ENCODE results near the gene TRPV5.
A peak's percentile ranks its signal among the peaks of the same experiment; 100 is the strongest.

The TRPV5 gene

DNA sequence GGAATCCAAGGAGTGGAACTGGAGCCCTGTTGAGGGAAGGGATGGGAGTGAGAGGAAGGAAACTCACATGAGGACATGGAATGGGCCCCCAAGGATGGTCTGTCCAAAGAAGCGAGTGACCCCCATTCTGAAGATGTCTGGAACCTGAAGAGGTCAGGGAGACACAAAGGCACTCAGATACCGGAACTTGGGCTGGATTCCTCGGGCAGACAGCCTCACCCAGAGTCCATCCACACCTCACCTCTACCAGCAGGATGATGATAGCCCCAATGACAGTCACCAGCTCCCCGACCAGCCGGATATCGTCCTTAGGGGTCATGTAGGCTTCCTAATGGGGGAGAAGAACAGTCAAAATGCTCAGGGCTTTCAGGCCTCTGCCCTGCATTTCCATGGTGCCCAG lies 58.7 kb downstream of the TRPV5 start:
- TF ChIP-seq, protein P1, sequence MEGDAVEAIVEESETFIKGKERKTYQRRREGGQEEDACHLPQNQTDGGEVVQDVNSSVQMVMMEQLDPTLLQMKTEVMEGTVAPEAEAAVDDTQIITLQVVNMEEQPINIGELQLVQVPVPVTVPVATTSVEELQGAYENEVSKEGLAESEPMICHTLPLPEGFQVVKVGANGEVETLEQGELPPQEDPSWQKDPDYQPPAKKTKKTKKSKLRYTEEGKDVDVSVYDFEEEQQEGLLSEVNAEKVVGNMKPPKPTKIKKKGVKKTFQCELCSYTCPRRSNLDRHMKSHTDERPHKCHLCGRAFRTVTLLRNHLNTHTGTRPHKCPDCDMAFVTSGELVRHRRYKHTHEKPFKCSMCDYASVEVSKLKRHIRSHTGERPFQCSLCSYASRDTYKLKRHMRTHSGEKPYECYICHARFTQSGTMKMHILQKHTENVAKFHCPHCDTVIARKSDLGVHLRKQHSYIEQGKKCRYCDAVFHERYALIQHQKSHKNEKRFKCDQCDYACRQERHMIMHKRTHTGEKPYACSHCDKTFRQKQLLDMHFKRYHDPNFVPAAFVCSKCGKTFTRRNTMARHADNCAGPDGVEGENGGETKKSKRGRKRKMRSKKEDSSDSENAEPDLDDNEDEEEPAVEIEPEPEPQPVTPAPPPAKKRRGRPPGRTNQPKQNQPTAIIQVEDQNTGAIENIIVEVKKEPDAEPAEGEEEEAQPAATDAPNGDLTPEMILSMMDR (conservative IDR thresholded peaks at IDR 0.05; ENCODE audit: control insufficient read depth, insufficient read depth, low read depth, low read length), result no peak
- no peak for DNase-seq (ENCODE audit: low read depth)
- H3K4me3 ChIP-seq (ENCODE audit: control insufficient read depth, low read depth, low read length), result no peak overlapping the region

DNA sequence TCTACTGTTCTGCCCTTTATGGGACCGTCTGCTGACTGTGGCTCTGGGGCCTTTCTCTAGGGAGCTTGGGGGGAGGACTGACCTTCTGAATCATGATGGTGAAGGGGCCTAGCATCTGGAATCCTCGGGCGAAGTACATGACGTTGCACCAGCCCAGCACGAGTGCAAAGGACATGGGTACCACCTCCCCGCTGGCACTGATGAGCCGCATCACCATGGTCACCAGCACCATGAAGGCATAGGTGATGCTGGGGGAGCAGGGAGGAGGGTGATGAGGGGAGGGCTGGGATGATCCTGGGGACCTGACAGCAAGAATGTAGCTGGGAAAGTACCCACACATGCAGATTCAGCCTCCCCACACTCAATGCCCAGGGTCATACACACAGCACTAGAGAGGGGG lies 59.1 kb downstream of the TRPV5 start:
- TF ChIP-seq, protein P1 (conservative IDR thresholded peaks at IDR 0.05; ENCODE audit: control insufficient read depth, insufficient read depth, low read depth, low read length), result no peak
- no peak overlapping the region for H3K4me3 ChIP-seq (ENCODE audit: control insufficient read depth, low read depth, low read length)
- no peak for DNase-seq (ENCODE audit: low read depth)

DNA sequence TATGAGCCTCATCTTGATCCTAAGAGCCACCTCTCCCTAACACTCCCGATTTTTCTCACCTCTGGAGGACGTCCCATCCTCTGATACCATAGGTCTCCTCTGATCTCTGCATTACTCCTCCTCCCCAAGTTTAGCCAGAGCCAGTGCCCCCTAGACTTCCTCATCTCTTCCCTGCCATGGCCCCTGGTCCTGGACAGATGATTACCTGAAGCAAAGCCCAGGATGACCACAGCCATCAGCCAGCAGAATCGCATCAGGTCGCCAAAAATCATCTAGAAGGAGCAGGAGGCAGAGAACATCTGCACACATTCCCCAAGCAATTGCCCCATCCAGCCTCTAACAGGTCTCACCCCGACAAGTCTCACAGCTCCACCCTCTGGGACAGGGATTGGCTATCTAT lies 59.7 kb downstream of the TRPV5 start:
- DNase-seq (ENCODE audit: low read depth), result no peak
- H3K4me3 ChIP-seq (ENCODE audit: control insufficient read depth, low read depth, low read length), result no peak overlapping the region
- TF ChIP-seq, protein P1 (conservative IDR thresholded peaks at IDR 0.05; ENCODE audit: control insufficient read depth, insufficient read depth, low read depth, low read length), result no peak

DNA sequence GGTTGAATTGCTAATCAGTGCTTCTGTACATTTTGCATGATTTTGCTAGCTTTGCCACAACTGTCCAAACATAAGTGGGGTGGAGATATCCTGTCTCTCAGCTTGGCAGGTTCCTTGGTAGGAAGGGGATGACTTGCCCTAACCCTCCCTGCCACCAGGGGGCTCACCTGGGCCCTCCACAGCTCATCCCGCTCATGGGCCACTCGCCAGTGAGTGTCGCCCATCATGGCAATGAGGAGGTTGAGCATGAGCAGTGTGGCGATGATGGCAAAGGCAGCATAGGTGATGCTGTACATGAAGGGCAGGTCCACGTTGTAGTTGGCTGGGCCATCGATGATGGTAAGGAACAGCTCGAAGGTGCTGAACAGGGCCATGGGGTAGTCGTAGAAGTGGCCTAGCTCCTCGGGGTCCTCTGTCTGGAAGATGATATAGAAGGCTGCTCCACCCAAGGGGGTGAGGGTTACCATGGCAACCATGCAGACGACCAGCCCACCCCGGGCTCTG lies 60.2 kb downstream of the TRPV5 start:
- TF ChIP-seq, protein P1 (conservative IDR thresholded peaks at IDR 0.05; ENCODE audit: control insufficient read depth, insufficient read depth, low read depth, low read length), result peak; percentile 54
- DNase-seq (ENCODE audit: low read depth), result peak; percentile 11

DNA sequence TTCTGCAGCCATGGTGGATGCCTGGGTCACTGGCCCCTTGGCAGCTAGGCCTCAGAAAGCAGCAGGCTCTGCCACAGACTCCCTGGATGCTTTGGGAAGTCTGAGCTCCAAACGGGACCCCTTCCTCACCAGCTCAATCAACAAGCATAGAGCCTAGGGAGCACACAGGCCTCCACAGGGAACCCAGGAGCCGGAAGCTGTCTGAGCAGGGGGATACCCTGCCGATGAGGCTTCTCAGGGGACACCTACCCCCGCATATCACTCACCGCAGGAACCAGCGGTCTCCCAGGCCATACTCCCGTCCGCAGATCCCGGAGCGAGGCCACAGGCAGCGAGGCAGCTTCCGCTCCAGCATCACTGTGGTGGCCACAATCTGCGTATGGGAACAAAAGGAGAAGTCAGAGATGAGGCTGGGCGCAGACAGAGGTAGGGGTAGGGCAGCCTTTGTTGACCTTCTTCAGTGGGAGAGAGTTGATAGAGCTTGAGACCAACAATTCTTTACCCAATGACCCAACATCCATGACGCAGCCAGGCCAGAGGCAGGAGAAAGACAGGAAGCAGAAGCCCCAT lies 61.4 kb downstream of the TRPV5 start:
- TF ChIP-seq, protein P1 (conservative IDR thresholded peaks at IDR 0.05; ENCODE audit: control insufficient read depth, insufficient read depth, low read depth, low read length), result no peak
- no peak overlapping the region for H3K4me3 ChIP-seq (ENCODE audit: control insufficient read depth, low read depth, low read length)
- no peak for DNase-seq (ENCODE audit: low read depth)

More for the DNA sequence above, 60.2 kb downstream of the TRPV5 start:
- no peak overlapping the region for H3K4me3 ChIP-seq (ENCODE audit: control insufficient read depth, low read depth, low read length)

DNA sequence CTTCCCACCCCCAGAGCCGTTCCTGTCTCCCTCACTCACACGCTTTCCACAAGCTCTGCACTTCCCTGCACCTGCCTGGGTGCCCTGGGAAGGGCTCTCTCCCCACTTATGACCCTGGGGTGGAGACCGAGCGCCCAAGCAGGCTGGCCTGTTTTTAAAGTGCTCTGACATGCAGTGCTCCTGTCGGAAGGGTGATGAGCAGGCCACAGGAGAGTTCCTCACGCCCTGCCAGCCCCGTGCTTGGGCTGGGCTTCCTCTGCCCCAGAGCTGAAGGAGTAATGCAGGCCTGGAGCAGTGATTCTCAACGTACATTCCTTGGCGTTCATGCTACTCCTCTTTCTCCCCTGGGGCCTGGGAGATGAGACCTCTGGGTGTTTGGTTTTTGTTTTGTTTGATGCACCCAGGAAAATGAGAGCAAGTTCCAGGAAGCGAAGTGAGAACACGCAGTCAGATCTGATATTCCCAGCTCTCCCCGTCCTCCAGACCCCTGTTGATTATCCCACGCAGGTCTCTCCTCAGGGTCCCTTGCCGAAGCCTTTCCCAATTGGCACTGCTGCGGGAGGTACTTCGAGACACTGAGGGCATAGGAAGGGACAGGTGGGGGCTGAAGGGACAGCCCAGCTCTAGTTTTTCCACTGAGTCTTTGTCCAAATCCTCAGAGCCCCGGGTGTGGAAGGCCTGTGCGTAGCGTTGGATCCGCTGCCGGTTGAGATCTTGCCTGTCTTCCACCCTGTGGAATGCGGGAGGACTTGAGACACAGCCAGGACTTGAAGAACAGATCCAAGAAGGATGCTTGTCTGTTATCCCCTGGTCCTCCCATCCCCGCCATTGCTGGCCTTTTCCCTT lies 62.1 kb downstream of the TRPV5 start:
- TF ChIP-seq, protein P1 (conservative IDR thresholded peaks at IDR 0.05; ENCODE audit: control insufficient read depth, insufficient read depth, low read depth, low read length), result no peak
- DNase-seq (ENCODE audit: low read depth), result no peak
- H3K4me3 ChIP-seq (ENCODE audit: control insufficient read depth, low read depth, low read length), result no peak overlapping the region
